CD14-positive monocyte (primary cell): ENCODE data around the gene PTPRE. TPM values are rescaled to one million over a fixed set of nuclear protein-coding genes. Genes with fewer than 3 reads are reported as not detected.

ENCODE experiments used
- DNase-seq, 3 donors: peaks; one replicate each; pipeline ENCODE4 v3.0.0-alpha.2; 2011 to 2022
- H2AFZ ChIP-seq: 2 replicates; pipeline ENCODE4 v1.6.0; 2012; ENCODE audit warnings: mild to moderate bottlenecking, low read depth, low read length, inconsistent platforms; ENCODE audit not compliant: insufficient read depth, poor library complexity, severe bottlenecking
- H3K27ac ChIP-seq, 2 donors: 1 replicate in 1 of 2; 2 replicates in 1 of 2; pipeline ENCODE4 v1.5.1; 2012 to 2013; ENCODE audit warnings: low read length in 2 of 2, control low read depth in 1 of 2, inconsistent platforms in 1 of 2, low read depth in 1 of 2, mild to moderate bottlenecking in 1 of 2
- H3K27me3 ChIP-seq, 2 donors: one replicate each; pipeline versions ENCODE4 v1.6.0 to v1.6.1; 2011 to 2013; ENCODE audit warnings: low read length in 2 of 2; ENCODE audit not compliant: control insufficient read depth in 2 of 2, insufficient read depth in 2 of 2
- H3K36me3 ChIP-seq, 2 donors: replicated peaks in 1 of 2; 1 replicate in 1 of 2; 2 replicates in 1 of 2; pipeline versions ENCODE4 v1.5.1 to v1.6.1; 2012 to 2013; ENCODE audit warnings: low read length in 2 of 2, control low read depth in 1 of 2, inconsistent platforms in 1 of 2, mild to moderate bottlenecking in 1 of 2; ENCODE audit not compliant: insufficient read depth in 2 of 2, control insufficient read depth in 1 of 2
- H3K4me1 ChIP-seq, 2 donors: 1 replicate in 1 of 2; 2 replicates in 1 of 2; pipeline versions ENCODE4 v1.5.1 to v1.6.1; 2012 to 2013; ENCODE audit warnings: low read length in 2 of 2, control low read depth in 1 of 2, inconsistent platforms in 1 of 2, mild to moderate bottlenecking in 1 of 2, moderate library complexity in 1 of 2; ENCODE audit not compliant: insufficient read depth in 2 of 2, control insufficient read depth in 1 of 2
- H3K4me2 ChIP-seq: replicated peaks from 2 replicates; pipeline ENCODE3; 2012; ENCODE audit warnings: low read length, moderate library complexity, mild to moderate bottlenecking; ENCODE audit not compliant: poor library complexity, severe bottlenecking; ENCODE audit errors: extremely low read depth
- H3K4me3 ChIP-seq, 3 experiments: fragments of 200-600 bp in 1 of 3; sonication (generic) in 1 of 3; replicated peaks in 1 of 3; 1 replicate in 2 of 3; 2 replicates in 1 of 3; pipeline ENCODE4 v1.5.1; 2011 to 2013; ENCODE audit warnings: low read length in 3 of 3, mild to moderate bottlenecking in 3 of 3, control low read depth in 2 of 3, low read depth in 2 of 3, inconsistent platforms in 1 of 3, moderate library complexity in 1 of 3
- H3K79me2 ChIP-seq: 2 replicates; pipeline ENCODE4 v1.6.0; 2012; ENCODE audit warnings: mild to moderate bottlenecking, control low read depth, inconsistent platforms, low read length, moderate library complexity; ENCODE audit not compliant: insufficient read depth
- H3K9ac ChIP-seq: 2 replicates; pipeline ENCODE4 v1.6.0; 2017; ENCODE audit warnings: low read length, mild to moderate bottlenecking; ENCODE audit not compliant: insufficient read depth, poor library complexity, severe bottlenecking
- H3K9me3 ChIP-seq, 2 donors: replicated peaks in 1 of 2; 1 replicate in 1 of 2; 2 replicates in 1 of 2; pipeline versions ENCODE4 v1.5.1 to v1.6.1; 2012 to 2013; ENCODE audit warnings: low read length in 2 of 2, control low read depth in 1 of 2; ENCODE audit not compliant: control insufficient read depth in 1 of 2, insufficient read depth in 1 of 2
- H4K20me1 ChIP-seq: 2 replicates; pipeline ENCODE4 v1.6.0; 2012; ENCODE audit warnings: mild to moderate bottlenecking, low read length, control low read depth, moderate library complexity; ENCODE audit not compliant: insufficient read depth
- H3K27ac Mint-ChIP-seq, 7 donors: one replicate each; pipeline ENCODE4 v1.8.0; 2020; ENCODE audit warnings: mild to moderate bottlenecking in 7 of 7, mixed read lengths in 7 of 7, moderate library complexity in 6 of 7, inconsistent platforms in 2 of 7
- H3K27me3 Mint-ChIP-seq, 3 donors: one replicate each; pipeline ENCODE4 v1.8.0; 2021 to 2022; ENCODE audit warnings: low read depth in 3 of 3, mild to moderate bottlenecking in 3 of 3, mixed read lengths in 3 of 3, moderate library complexity in 3 of 3, inconsistent platforms in 1 of 3
- H3K36me3 Mint-ChIP-seq, 2 donors: one replicate each; pipeline ENCODE4 v1.8.0; 2020; ENCODE audit warnings: mixed read lengths in 2 of 2, inconsistent platforms in 1 of 2, mild to moderate bottlenecking in 1 of 2
- H3K4me1 Mint-ChIP-seq: one replicate; pipeline ENCODE4 v1.8.0; 2020; ENCODE audit warnings: mild to moderate bottlenecking, mixed read lengths
- H3K4me3 Mint-ChIP-seq, 2 donors: one replicate each; pipeline ENCODE4 v1.8.0; 2020; ENCODE audit warnings: mild to moderate bottlenecking in 2 of 2, mixed read lengths in 2 of 2, moderate library complexity in 1 of 2
- H3K9me3 Mint-ChIP-seq, 7 donors: one replicate each; pipeline ENCODE4 v1.8.0; 2020 to 2022; ENCODE audit warnings: mixed read lengths in 7 of 7, mild to moderate bottlenecking in 6 of 7, moderate library complexity in 6 of 7, inconsistent platforms in 2 of 7
- CTCF ChIP-seq: fragments of 200-600 bp; IDR thresholded peaks from one replicate; pipeline ENCODE4 v1.8.0; 2022; ENCODE audit warnings: antibody characterized with exemption, mild to moderate bottlenecking
- WGBS: methylation state at CpG from one replicate; pipeline ENCODE4 v1.1.5; 2013; ENCODE audit warnings: missing lambda C conversion rate; ENCODE audit not compliant: insufficient coverage; 5-methylcytosine and 5-hydroxymethylcytosine counted together
- intact Hi-C, 2 donors: fragments of 100-400 bp; cut with micrococcal nuclease; formaldehyde crosslinking; loops; one replicate each; pipeline versions ENCODE4 v1.15.0 to v1.15.1; 2023
- polyA plus RNA-seq, 3 donors: library from polyadenylated mRNA; depleted of rRNA in 1 of 3; unstranded in 2 of 3; stranded (reverse) in 1 of 3; fragments of 300-500 nt in 2 of 3; fragments of >200 nt in 1 of 3; fragmentation: Illumina TruSeq in 2 of 3; gene quantifications; 1 replicate in 2 of 3; 2 replicates in 1 of 3; pipeline ENCODE4 v1.2.3, GENCODE V29; 2012 to 2021

PTPRE gene
- polyA plus RNA-seq, 3 donors, result 95.2 to 271 (median 125) TPM

DNA sequence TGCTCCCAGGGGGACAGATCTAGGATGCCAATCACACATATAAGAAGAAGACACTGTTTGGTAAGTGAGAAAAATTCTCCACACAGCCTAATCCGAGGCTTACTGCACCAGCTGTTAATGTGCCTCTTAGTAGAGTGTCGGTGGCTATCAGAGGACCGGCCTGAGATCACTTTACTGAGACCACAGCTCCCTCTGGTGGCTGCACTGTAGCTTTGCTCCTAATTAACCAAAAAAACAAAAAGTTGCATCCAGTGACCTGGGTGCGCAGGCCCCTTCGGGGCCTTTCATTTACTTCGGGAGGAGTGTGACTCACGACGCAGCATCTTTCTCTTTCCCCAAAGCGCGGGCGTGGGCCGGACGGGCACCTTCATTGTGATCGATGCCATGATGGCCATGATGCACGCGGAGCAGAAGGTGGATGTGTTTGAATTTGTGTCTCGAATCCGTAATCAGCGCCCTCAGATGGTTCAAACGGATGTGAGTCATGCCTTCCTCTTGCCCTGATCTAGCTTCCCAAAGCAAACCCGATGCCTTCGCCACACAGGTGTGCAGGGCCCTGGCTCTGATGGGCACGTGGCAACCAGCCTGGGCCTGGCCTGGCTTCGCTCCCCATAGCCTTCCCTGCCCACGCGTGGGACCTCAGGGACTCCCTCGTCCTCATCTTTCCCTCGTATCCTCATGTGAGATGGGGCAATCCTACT lies 162.6 kb downstream of the PTPRE start:
- H3K4me1 ChIP-seq, result peaks cover 17 to 29% of the 10 kb centered on the region in 2 donors
- Mint-ChIP-seq H3K9me3 (peaks cover 0 to 6% (median 0%) of the 10 kb centered on the region in 7 donors), H3K36me3 (peaks cover 92 to 97% of the 10 kb centered on the region in 2 donors), H3K4me1 (peaks cover 31% of the 10 kb centered on the region), H3K4me3 (no peak overlapping the region), H3K27ac (peak overlapping the region; percentile 64 to 92 (median 83)), H3K27me3 (peaks cover 0 to 5% (median 3%) of the 10 kb centered on the region in 3 donors)
- H3K27me3 ChIP-seq, result no peaks in the 10 kb centered on the region
- no peak overlapping the region for H3K4me2 ChIP-seq
- peaks cover 94 to 95% of the 10 kb centered on the region in 2 donors for H3K36me3 ChIP-seq
- intact Hi-C loops, result loop anchor here (1.0 to 10.0 kb wide), 4 partner anchors 33 to 162 kb away; partner anchors contain the start of genes MKI67 (in 1 of the 2) and PTPRE (in 1 of the 2)
- no peak overlapping the region for H3K4me3 ChIP-seq
- H4K20me1 ChIP-seq, result peaks cover 96% of the 10 kb centered on the region
- H3K27ac ChIP-seq, result peak overlapping the region in 1 of 2 donors; percentile 33
- TF ChIP-seq CTCF, result peak; percentile 84
- no peaks in the 10 kb centered on the region for H3K9me3 ChIP-seq
- 71% methylated on average over 24 of the region's 28 CpGs for WGBS
- H2AFZ ChIP-seq, result no peak overlapping the region
- peak; percentile 77 to 81 (median 80) for DNase-seq
- peaks cover 27% of the 10 kb centered on the region for H3K79me2 ChIP-seq
- H3K9ac ChIP-seq, result no peak overlapping the region

DNA sequence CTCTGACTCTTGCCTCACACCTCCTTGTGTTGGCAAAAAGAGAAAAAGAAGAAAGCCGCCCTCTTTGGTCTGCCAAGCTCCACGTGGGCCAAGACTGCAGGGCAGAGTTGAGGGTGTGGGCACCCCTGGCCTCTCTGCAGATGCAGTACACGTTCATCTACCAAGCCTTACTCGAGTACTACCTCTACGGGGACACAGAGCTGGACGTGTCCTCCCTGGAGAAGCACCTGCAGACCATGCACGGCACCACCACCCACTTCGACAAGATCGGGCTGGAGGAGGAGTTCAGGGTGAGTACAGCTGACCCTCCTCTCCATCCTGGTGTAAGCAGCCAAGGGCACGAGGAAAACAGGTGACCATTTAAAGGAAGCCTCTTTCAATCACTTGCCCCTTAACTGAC lies 163.3 kb downstream of the PTPRE start:
- Mint-ChIP-seq H3K27me3 (peaks cover 0 to 3% (median 3%) of the 10 kb centered on the region in 3 donors), H3K4me3 (no peak overlapping the region), H3K4me1 (peaks cover 25% of the 10 kb centered on the region), H3K27ac (peak overlapping the region in 5 of 7 donors; percentile 45 to 89 (median 63)), H3K9me3 (peaks cover 0 to 6% (median 0%) of the 10 kb centered on the region in 7 donors), H3K36me3 (peaks cover 96 to 100% of the 10 kb centered on the region in 2 donors)
- H3K9ac ChIP-seq, result no peak overlapping the region
- DNase-seq, result peak in 1 of 3 donors; percentile 6
- H3K79me2 ChIP-seq, result peaks cover 26% of the 10 kb centered on the region
- H3K36me3 ChIP-seq, result peaks cover 100% of the 10 kb centered on the region in 2 donors
- WGBS, result 100% methylated on average over 6 of the region's 10 CpGs
- no peak overlapping the region for H3K4me3 ChIP-seq
- intact Hi-C loops, result loop anchor here in 1 of 2 donors (10.0 kb wide), 1 partner anchor 55 kb away; the partner anchor contains the start of gene MKI67
- no peak for TF ChIP-seq CTCF
- no peak overlapping the region for H2AFZ ChIP-seq
- no peak overlapping the region for H3K4me2 ChIP-seq
- H3K4me1 ChIP-seq, result peaks cover 12 to 24% of the 10 kb centered on the region in 2 donors
- no peaks in the 10 kb centered on the region for H3K27me3 ChIP-seq
- peak overlapping the region in 1 of 2 donors; percentile 33 for H3K27ac ChIP-seq
- H3K9me3 ChIP-seq, result no peaks in the 10 kb centered on the region
- peaks cover 98% of the 10 kb centered on the region for H4K20me1 ChIP-seq
